GM12874 (cell line): ENCODE data around the gene YARS1.

ENCODE experiments used
- CTCF ChIP-seq: IDR thresholded peaks from 2 replicates; pipeline ENCODE4 v1.5.1; 2011; ENCODE audit warnings: low read depth, mild to moderate bottlenecking, control low read depth, low read length, moderate library complexity; ENCODE audit not compliant: insufficient read depth

YARS1 gene

GRCh38 chr1:32813941-32814739, 3.0 kb downstream of the YARS1 start:
- no peak for TF ChIP-seq CTCF

GRCh38 chr1:32811917-32812316, 5.2 kb downstream of the YARS1 start:
- TF ChIP-seq CTCF, result no peak

- no peak for TF ChIP-seq CTCF
These were observed 5.9 kb downstream of the YARS1 start for GRCh38 chr1:32811265-32811664.

GRCh38 chr1:32810358-32810757, 6.8 kb downstream of the YARS1 start:
- no peak for TF ChIP-seq CTCF

GRCh38 chr1:32808580-32808979, 8.6 kb downstream of the YARS1 start:
- no peak for TF ChIP-seq CTCF

- no peak for TF ChIP-seq CTCF
These were observed 10.1 kb downstream of the YARS1 start for GRCh38 chr1:32806910-32807523.

- no peak for TF ChIP-seq CTCF
These were observed 10.9 kb downstream of the YARS1 start for GRCh38 chr1:32806290-32806689.
